Iris pigment epithelial cell (primary cell): ENCODE data around the gene PLEKHA5.

Experiments used
- DNase-seq: peaks from one replicate; pipeline ENCODE4 v3.0.0-alpha.2; 2011; ENCODE audit warnings: low read depth

The PLEKHA5 gene

DNA sequence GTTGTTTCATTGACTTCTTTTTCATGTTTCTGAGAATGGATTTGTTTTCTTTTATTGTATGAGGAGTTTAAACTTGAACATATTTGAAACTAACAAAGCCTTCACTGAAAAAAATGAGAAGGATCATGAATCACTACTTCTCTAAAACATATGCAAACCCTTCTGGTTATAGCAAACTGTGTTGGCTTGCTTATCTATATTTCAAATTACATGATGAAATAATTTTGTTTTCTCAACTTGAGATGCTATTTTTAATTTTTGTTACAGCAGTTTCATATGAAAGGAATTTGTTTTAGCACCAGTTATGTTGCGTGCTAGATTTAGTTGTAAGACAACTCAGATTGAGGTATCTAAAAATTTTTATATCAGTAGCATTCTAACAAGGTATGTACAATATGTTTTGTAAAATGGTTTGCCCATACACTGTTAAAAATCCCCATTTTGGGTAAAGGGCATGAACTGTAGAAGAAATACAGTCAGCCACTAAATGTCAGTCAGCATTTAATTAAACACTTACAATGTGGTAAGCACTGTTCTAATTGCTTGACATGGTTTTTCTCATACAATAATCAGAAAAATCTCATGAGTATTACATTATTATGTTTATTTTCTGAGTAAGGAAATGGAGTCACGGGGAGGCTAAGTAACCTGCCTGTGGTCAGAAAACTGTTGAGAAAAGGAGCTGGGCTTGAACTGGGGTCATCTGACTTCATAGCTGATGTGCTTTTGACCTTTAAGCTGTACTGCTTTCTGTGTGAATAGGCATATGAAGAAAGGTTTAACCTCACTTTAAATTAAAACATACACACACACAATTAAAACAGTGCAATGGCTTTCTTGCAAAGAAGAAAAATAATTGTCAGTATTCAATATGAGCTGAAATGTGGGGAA is 105.7 kb downstream of the PLEKHA5 start:
- peak; percentile 73 for DNase-seq

DNA sequence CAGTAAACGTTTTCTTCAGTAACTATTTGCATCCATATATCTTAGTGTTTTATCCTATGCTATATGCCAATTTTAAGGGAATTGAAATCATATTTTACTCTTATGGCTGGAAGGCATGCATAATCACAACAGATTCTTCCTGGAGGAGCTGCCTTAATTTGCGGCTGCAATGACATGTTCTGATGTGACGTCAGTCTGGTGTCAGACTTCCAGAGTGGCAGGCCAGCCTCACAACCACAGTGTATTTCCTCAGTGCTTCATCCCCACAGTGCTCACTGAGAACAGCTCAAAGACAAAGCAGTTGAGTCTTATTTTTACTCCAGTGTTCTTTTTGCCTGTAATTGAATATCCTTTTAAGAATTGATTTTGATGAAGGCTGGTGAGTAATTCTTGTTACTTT is 107.1 kb downstream of the PLEKHA5 start:
- peak; percentile 71 for DNase-seq

DNA sequence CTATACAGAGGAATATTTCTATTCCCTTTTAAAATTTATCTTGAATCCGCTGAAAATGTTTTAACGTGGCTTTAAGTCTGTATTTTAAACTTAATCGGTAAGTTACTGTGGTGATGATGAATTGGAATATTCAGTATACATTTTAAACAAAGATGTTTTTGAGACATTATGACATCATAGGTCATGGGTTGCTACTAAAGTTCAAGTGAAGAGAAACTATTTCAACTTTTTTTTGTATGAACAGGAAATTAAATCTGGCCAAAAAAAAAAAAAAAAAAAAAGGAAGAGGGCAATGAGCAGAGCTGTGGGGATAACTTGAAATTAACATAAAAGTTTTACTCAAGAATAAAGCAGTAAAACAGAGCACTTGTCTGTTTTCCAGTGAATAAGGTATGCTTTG is 109.0 kb downstream of the PLEKHA5 start:
- DNase-seq, result no peak

DNA sequence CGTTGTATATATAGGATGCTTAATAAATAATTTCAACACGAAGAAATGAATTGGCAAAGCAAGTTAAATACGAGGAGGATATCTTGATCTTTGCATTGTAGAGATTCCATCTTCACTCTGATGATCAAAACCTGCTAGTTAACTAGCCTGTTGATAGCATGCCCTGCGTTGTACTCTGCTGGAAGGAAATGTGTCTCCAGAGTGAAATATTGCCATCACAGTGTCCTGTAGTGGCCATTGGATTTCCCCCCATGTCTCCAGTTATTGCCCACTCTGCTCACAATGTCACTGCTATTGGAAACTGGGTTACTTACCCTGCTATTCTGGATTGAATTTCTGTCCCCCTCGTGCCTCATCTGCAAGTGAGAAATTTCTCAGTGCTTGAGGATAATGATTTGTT is 109.6 kb downstream of the PLEKHA5 start:
- no peak for DNase-seq

DNA sequence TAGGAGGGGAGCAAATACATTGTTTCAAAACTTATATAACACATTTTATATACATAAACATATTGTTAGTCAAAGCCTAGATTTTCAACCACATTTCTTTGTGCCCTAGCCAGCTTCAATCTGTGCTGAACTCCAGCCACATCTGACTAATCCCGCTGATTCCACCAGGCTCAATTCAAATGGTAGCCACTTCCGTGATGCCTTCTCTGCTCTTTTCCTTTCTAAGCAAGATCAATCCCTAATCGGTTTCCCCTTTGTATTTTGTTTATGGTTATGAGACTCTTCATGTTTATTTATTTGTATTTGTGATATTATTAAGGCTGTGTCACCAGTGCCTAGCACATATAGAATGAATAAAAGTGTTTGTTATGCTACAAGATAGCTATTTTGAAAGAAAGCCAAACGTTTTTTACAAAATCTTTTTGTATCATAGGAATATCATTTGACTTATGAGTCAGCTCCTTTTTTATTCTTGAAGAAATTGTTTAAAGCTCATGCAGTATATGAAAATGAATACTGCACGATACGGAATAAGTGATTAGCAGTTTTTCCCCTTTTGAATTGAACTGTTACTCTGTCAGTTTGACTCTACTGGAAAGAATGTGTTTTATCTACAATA is 110.2 kb downstream of the PLEKHA5 start:
- peak; percentile 84 for DNase-seq

DNA sequence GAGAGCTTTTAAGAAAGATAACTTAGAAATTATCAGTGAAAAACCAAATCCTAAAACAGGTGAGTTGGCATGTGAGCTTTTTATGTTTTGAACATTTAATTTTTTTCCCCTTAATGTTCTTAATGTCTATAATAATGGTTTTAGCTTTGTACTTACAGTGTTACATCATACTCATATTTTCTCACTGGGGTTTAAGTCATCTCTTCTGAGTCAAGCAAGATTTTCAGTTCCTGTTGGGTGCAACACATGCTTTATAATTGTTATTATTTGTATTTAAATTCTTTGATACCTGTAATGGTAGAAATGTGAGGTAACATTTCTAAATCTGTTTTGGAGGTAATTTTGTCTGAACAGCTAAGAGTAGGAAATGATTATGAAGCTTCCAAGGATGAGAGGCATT is 113.0 kb downstream of the PLEKHA5 start:
- DNase-seq, result no peak

DNA sequence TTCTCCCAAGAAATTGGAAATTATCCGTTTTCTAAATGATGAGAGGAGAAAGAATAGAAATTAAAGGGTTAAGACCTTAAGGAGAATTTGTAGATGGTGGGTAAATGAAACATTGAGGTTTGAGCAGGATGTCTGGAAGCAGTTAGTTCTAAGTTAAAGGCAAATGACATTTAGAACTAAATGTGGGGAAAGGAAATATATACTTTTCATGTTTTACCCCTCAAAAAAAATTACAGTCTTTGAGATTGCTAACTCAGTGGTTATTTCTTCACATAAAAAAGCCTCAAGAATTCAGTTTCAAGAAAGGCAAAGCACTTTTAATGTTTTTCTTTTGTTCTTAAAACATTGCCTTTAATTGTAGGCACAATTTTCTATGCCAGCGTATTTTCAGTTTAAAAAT is 114.0 kb downstream of the PLEKHA5 start:
- no peak for DNase-seq

DNA sequence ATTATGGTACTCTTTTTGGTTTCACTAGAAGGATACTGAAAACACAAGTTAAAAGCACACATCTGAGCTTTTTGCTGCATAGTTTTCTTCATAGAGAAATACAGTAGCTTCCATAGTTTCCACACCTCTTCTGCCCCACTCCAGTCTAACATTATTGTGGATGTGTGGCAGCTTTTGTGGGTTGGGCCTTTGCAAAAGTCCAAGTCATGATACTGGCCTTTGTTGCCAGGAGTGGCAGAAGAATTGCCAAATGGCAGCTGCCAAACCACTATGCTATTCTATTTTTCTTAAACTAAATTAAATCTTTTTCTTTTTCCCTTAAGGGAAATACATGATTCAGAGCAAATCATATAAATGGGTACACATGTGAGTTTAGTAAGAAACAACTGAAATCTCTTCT is 114.8 kb downstream of the PLEKHA5 start:
- DNase-seq, result no peak

DNA sequence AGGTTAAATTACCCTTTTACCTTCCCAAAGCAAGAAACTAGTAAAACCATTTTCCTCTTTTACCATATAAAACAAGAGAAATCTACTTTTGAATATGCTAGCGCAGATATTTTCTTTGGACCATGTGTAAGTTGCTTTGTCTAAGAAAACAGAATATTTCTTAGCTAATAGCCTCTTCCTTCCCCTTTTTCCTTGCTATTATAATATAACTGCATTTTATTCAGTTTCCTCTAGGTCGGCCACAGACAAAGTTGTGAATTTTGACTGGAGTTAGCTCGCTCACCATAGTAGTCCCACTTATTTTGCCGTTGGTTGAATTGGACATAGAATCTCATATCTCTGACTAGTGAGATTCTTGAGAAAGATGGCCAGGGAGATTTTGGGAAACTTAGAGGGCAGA is 115.6 kb downstream of the PLEKHA5 start:
- no peak for DNase-seq

DNA sequence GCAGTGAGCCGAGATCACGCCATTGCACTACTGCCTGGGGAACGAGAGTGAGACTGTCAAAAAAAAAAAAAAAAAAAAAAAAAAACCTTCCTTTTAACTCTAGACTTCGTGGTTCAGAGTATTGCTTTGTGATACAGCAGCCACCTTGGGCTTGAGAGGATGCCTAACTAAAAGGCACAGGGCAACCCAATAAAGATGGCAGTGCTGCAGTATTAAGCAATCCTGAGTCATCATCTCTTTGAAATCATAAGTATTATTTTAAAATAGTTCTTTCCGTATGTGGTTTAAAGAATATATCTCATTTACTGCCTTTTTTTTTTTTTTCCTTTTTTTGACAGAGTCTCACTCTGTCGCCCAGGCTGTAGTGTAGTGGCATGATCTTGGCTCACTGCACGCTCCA is 116.1 kb downstream of the PLEKHA5 start:
- DNase-seq, result no peak

DNA sequence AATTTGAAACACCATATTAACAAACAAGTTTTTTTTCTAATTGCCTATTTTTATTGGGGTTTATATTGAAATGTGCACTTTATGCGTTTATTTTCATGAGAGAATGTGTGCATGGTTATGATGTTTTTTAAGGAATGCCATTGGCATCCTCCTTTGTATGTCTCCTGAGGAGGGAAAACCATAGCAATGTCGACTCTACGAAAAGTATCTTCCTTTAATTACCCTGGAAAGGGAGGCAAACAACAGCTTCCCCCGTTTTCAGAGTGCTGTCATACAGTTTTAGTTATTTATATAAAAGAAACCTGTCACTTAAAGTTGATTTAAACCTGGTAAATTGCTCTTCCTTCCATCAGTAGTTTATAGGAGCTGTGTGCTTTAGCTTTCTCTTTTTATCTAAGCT is 117.4 kb downstream of the PLEKHA5 start:
- DNase-seq, result no peak

DNA sequence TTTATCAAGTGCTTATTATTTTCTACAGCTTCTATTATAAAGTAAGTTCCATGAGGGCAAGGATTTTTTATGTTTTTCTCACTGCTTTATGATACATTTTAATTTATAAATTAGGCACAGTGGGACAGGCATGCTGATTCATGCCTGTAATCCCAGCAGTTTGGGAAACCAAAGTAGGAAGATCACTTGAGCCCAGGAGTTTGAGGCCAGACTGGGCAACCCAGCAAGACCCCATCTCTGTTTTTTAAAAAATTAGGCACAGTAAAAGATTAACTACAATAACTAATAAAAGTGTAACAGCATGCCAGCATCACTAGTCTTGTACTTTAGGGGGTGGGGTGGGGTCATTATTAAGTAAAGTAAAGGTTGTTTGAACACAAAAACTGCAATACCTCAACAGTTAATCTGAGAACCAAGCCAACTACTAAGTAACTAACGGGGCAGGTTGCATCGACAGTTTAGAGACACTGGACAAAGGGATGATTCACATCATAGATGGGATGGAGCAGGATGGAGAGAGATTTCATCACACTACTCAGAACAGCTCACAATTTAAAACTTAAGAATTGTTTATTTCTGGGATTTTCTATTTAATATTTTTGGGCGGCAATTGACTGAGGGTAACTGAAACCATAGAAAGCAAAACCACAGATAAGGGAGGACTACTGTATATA is 119.5 kb downstream of the PLEKHA5 start:
- DNase-seq, result peak; percentile 75

DNA sequence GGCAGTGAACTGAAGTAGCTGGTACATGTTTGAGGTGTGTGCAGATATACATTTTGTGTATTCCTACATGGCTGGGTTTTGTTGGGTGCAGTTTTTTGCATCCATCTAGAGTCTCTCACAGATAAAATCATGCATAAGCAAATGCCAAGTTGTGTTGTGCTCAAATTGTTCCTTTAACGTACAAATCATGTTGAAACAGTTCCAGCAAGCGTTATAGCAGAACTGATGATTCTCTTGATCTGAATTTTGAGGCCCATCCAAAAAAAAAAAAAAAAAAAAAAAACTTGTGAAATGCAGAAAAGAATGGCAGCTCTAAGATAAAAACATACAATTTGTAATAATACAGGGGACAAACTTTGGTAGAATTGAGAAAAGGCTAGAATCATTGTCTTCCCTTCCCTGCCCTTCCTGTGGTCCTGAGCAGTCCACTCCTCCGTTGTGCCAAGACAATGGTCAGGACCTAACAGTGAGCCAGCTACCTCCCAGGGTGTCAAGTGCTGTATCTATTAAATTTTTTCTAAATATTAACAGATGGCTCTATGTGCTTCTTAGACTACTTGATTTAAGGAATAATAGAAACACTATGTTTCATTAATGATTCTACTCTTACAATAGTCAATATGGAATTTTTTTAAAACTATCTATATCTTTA is 122.1 kb downstream of the PLEKHA5 start:
- no peak for DNase-seq

DNA sequence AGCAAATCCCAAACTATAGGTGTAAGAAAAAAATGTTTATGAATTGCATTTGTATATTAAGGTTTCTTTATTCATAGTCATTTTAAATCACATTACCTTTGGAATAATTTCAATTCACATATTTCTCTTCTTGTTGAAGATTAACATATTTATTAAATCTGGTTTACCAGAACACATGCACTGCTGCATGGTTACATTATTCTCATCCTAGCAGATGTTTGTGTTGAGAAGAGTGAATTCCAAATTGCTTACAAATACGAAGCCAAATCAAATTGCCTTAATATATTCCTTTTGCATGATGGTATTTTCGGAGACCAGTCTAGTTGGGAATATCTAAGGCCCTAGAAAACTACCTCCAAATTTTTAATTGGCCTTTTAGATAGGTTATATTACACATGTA is 130.6 kb downstream of the PLEKHA5 start:
- no peak for DNase-seq

DNA sequence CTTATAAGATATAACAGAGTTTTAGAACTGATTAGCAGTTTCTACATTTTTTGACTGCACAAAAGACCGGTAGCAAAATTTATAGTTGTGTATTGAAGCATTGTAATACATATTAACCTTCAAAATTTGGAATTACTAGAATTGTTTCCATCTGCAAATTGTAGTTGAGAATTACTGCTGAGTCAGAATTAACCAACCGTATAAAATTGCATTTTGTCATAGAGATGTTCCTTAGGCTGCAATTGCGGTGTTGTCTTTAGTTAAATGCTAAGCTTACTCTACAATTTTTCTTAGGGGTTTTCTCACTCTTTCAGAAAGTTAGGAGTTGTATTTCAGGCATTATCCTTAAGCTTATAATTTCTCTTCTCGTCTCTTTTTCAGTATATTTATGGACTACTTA is 132.2 kb downstream of the PLEKHA5 start:
- no peak for DNase-seq

DNA sequence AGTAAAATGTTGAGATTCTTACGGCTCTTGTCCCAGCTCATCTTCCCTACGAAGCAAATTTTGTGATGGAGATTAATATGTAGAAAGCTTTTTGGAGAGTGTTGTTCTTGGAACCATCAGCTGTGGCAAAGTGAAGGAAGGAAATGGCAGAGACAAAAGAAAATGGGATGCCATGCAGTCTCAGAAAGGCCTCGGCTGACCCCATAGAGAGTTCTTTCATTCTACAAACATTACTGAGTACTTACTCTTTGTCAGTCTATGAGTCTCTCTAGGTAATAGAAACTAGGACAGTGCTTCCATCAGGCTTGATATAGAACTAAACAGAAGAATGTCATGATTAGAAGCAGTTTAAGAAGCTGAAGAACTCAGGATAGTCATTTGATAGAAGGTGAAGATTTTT is 134.1 kb downstream of the PLEKHA5 start:
- DNase-seq, result no peak

DNA sequence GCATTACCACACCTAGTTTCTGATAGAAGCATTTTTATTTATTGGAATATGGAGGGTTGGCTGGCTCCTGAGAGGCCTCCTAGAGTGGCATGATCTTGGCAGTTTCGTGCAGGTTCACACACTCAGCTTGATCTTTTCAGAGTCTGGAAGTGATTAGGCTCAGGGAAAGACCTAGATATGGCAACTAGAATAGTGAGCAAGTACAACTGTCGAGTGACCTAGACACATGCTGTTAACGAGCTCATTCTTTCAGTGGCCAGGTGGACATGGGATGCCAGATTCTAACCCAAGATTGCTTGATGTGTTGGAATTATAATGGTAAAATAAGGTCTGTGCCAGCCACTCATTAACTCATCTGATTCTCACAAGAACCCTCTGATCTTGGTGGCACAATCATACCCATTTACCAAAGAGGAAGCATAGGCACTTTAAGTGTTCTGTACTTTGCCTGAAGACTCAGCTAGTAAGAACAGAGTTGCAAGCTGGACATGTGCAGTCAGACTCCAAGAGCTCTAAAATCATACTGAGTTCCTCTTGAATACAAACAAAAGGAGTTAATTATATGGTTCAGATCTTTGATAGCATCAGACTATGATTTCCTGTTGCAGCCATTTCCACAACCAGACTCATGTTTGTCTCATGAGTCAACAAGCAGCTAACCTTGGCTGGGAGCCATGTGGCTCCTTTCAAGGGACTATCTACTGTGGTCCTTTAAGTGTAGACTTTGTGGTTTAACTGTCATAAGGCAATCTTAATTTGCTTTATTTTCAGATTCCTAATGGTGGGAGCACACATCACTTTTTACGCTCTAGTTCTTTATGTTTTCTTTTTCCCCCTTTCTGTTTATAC is 144.2 kb downstream of the PLEKHA5 start:
- peak; percentile 98 for DNase-seq

DNA sequence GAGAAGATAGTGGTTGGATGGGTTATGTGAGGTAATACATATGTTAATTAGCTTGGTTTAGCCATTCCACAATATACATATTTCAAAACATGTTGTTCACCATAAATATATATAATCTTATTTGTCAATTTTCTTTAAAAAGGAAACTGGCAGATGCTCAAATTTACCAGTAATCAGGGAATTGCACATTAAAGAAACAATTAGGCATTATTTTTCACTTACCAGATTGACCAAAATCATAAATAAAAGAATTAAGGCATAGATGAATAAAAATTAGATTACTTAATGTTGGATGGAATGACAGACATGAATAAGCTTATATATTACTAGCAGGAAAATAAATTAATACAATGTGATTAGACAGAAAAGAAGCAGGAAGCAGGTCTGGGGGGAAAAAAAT is 147.2 kb downstream of the PLEKHA5 start:
- DNase-seq, result no peak

DNA sequence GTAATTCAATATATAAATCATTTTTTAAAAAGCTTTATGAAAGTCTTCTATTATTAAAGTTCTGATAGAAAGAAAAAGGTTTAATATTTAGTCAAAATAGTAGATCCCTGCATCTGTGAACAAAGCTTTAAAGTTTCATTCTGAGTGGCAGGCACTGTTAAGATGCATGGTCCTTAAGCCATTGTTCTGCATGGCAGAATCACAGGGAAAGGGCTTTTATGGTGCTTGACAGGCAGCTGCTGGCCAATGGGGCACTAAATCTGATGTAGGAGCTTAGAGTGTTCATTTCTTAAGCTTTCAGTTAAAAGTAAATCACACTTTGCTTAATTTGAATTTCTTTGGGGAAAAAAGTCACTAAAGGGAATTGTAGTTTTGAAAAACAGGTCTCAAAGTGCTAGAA is 148.2 kb downstream of the PLEKHA5 start:
- DNase-seq, result no peak

DNA sequence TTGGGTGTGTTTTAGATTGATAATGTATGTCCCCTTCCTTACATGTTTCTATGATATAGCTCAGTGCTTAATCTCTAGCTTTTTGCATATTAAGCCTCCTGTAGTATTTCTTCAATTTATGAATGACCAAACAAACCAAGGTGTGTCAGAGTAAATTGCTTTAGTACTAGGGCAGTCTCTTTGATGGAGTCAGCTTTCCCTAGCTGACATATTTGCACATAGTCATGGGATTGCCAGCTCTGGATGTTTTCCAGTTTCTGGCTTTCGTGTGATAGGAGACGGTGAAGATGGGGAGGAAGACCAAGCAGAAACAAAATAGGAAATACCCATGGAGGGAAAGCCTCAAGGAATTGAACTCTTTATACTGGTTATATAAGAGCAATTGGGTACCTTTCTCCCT is 148.9 kb downstream of the PLEKHA5 start:
- no peak for DNase-seq

DNA sequence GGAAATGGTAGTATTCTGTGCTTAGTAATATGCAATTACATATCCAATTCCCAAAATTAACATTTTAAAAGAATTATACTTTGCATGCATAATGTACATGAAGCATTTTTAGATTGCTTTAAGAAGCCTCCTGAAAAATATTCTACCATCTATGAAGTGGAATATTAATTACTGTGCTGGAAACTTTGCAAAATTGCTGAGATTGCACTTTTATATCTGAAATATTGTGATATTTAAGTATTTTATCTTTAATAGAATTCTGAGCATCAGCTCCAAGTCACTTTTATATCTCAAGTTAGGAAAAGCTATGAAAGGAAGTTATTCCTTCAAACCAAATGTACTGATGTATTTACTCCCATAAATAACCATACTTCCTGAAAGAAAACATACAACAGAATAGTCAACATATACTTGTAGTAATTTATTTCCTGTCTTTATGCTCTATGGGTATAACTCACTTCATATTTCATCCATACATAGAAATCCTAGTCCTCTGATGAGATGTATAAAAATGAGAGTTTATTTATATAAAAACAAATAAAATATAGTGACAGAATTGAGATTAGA is 152.7 kb downstream of the PLEKHA5 start:
- DNase-seq, result no peak
